HepG2 (cell line): Measurements from ENCODE around the gene BABAM1. TPM values are rescaled to one million over a fixed set of nuclear protein-coding genes. Genes with fewer than 3 reads are reported as not detected.

ENCODE experiments used
- AKNA ChIP-seq: sonication (generic); formaldehyde crosslinking; IDR thresholded peaks from 2 replicates; pipeline ENCODE4 v1.4.0; 2020; ENCODE audit warnings: missing genetic modification reagents, borderline replicate concordance
- CHCHD3 ChIP-seq: sonication (generic); formaldehyde crosslinking; IDR thresholded peaks from 2 replicates; pipeline ENCODE4 v1.8.0; 2022; ENCODE audit warnings: mild to moderate bottlenecking, missing genetic modification reagents, moderate library complexity
- GATAD1 ChIP-seq: IDR thresholded peaks from 2 replicates; pipeline ENCODE4 v1.6.1; 2016; ENCODE audit warnings: missing genetic modification reagents, missing compliant biosample characterization
- GATAD2A ChIP-seq: IDR thresholded peaks from 2 replicates; pipeline ENCODE4 v1.6.1; 2016
- LCORL ChIP-seq, 2 experiments: fragments of 450-650 bp in 1 of 2; sonication (generic) in 1 of 2; formaldehyde crosslinking in 1 of 2; IDR thresholded peaks; 2 replicates each; pipeline versions ENCODE4 v1.5.0 to v1.6.1; 2017 to 2020; ENCODE audit warnings: antibody characterized with exemption in 1 of 2, missing genetic modification reagents in 1 of 2
- MAF1 ChIP-seq: sonication (generic); formaldehyde crosslinking; IDR thresholded peaks from 2 replicates; pipeline ENCODE4 v1.5.0; 2020; ENCODE audit warnings: missing genetic modification reagents, borderline replicate concordance
- MIER2 ChIP-seq: IDR thresholded peaks from 2 replicates; pipeline ENCODE4 v1.6.1; 2016; ENCODE audit warnings: missing biosample characterization, missing genetic modification reagents
- MIXL1 ChIP-seq: IDR thresholded peaks from 2 replicates; pipeline ENCODE4 v1.6.1; 2016
- MTF2 ChIP-seq: sonication (generic); formaldehyde crosslinking; IDR thresholded peaks from 2 replicates; pipeline ENCODE4 v1.5.0; 2020; ENCODE audit warnings: missing genetic modification reagents, borderline replicate concordance
- NFATC3 ChIP-seq: sonication (generic); formaldehyde crosslinking; IDR thresholded peaks from 2 replicates; pipeline ENCODE4 v1.5.1; 2020; ENCODE audit warnings: mild to moderate bottlenecking, missing genetic modification reagents
- PAX8 ChIP-seq: sonication (generic); formaldehyde crosslinking; IDR thresholded peaks from 2 replicates; pipeline ENCODE4 v1.8.0; 2022; ENCODE audit warnings: mild to moderate bottlenecking, missing genetic modification reagents, borderline replicate concordance
- PHF5A ChIP-seq: IDR thresholded peaks from one replicate; pipeline ENCODE4 v1.6.1; 2018; ENCODE audit warnings: low read depth, missing genetic modification reagents; ENCODE audit not compliant: unreplicated experiment
- POLR2AphosphoS5 ChIP-seq: IDR thresholded peaks from 2 replicates; pipeline ENCODE4 v1.6.1; 2012; ENCODE audit warnings: low read depth, low read length
- RBFOX2 ChIP-seq: fragments of 200-400 bp; formaldehyde crosslinking; IDR thresholded peaks from 2 replicates; pipeline ENCODE4 v1.6.1; 2017; ENCODE audit warnings: low read depth, mild to moderate bottlenecking, low read length
- TRAFD1 ChIP-seq: sonication (generic); formaldehyde crosslinking; IDR thresholded peaks from 2 replicates; pipeline ENCODE4 v1.5.1; 2020; ENCODE audit warnings: missing genetic modification reagents, mild to moderate bottlenecking, borderline replicate concordance
- U2AF2 ChIP-seq: fragments of 200-400 bp; formaldehyde crosslinking; IDR thresholded peaks from 2 replicates; pipeline ENCODE4 v1.6.1; 2017; ENCODE audit warnings: low read depth, mild to moderate bottlenecking, low read length
- ZBTB33 ChIP-seq: sonication (generic); formaldehyde crosslinking; IDR thresholded peaks from 2 replicates; pipeline ENCODE4 v1.4.0; 2020; ENCODE audit warnings: missing genetic modification reagents
- ZFP37 ChIP-seq: sonication (generic); formaldehyde crosslinking; IDR thresholded peaks from 2 replicates; pipeline ENCODE4 v1.4.0; 2020; ENCODE audit warnings: missing genetic modification reagents, borderline replicate concordance
- ZNF136 ChIP-seq: sonication (generic); formaldehyde crosslinking; IDR thresholded peaks from 2 replicates; pipeline ENCODE4 v1.8.1; 2022; ENCODE audit warnings: low read depth, mild to moderate bottlenecking, moderate library complexity, missing genetic modification reagents
- ZNF296 ChIP-seq: sonication (generic); formaldehyde crosslinking; conservative IDR thresholded peaks from 2 replicates; pipeline ENCODE4 v1.5.0; 2020; ENCODE audit warnings: mild to moderate bottlenecking, missing genetic modification reagents
- ZNF768 ChIP-seq: sonication (generic); formaldehyde crosslinking; IDR thresholded peaks from 2 replicates; pipeline ENCODE4 v1.4.0; 2020; ENCODE audit warnings: missing genetic modification reagents
- ZNF775 ChIP-seq: sonication (generic); formaldehyde crosslinking; IDR thresholded peaks from 2 replicates; pipeline ENCODE4 v1.4.0; 2020; ENCODE audit warnings: missing genetic modification reagents, mild to moderate bottlenecking, moderate library complexity, borderline replicate concordance
- polyA plus RNA-seq, 8 experiments: library from polyadenylated mRNA; depleted of rRNA in 3 of 8; stranded (reverse) in 7 of 8; unstranded in 1 of 8; fragments of >200 nt; fragmentation: Illumina TruSeq in 4 of 8; extraction: Trizol in 4 of 8; gene quantifications; 2 replicates each; pipeline versions ENCODE4 v1.2.1 to v1.2.3, GENCODE V29; 2011 to 2016; ENCODE audit warnings: low read depth in 4 of 8, missing spikeins in 1 of 8, mixed read lengths in 1 of 8; ENCODE audit not compliant: insufficient read depth in 1 of 8
- total RNA-seq, 5 experiments: library from RNA; depleted of rRNA; stranded (reverse); fragments of >200 nt; fragmentation: Illumina TruSeq; extraction: Trizol; gene quantifications; 2 replicates each; pipeline ENCODE4 v1.2.3, GENCODE V29; 2016; ENCODE audit warnings: low read depth in 1 of 5

The BABAM1 gene
- total and polyA plus RNA-seq, 2 of the 13 experiments (the other 11 are each of a cell fraction or from before 2014, with no cell fraction given) = 70.0 to 82.0 TPM

- TF ChIP-seq AKNA (CRISPR knock-in tag) (no peak), MTF2 (CRISPR knock-in tag) (no peak), GATAD2A (no peak), ZNF136 (CRISPR knock-in tag) (no peak), MIER2 (CRISPR knock-in tag) (no peak), LCORL (IDR thresholded peaks at IDR 0.05) (no peak), LCORL (CRISPR knock-in tag; IDR thresholded peaks at IDR 0.05) (peak; percentile 57), PHF5A (no peak), ZNF296 (CRISPR knock-in tag) (no peak), ZNF768 (CRISPR knock-in tag) (0 out of 2 replicates have a peak, but pooled peaks have one; percentile 32), CHCHD3 (no peak), ZNF775 (CRISPR knock-in tag) (no peak), POLR2AphosphoS5 (no peak), ZFP37 (CRISPR knock-in tag) (no peak), ZBTB33 (CRISPR knock-in tag) (peak; percentile 73), TRAFD1 (no peak), GATAD1 (CRISPR knock-in tag) (no peak), U2AF2 (no peak), RBFOX2 (peak; percentile 37; the same call in 1 of the 2 replicates), MIXL1 (CRISPR knock-in tag) (no peak), NFATC3 (CRISPR knock-in tag) (no peak), PAX8 (CRISPR knock-in tag) (no peak), MAF1 (no peak)
These were observed 45.2 kb downstream of the BABAM1 start (continued) for GRCh38 chr19:17312189-17313113.
